Dedifferentiated amniotic fluid mesenchymal stem cell (primary cell): Measurements from ENCODE around the gene PRKAR1B.

Source experiments
- DNase-seq: peaks from one replicate; pipeline ENCODE4 v3.0.0-alpha.2; 2016; ENCODE audit errors: extremely low spot score

Gene PRKAR1B

DNA sequence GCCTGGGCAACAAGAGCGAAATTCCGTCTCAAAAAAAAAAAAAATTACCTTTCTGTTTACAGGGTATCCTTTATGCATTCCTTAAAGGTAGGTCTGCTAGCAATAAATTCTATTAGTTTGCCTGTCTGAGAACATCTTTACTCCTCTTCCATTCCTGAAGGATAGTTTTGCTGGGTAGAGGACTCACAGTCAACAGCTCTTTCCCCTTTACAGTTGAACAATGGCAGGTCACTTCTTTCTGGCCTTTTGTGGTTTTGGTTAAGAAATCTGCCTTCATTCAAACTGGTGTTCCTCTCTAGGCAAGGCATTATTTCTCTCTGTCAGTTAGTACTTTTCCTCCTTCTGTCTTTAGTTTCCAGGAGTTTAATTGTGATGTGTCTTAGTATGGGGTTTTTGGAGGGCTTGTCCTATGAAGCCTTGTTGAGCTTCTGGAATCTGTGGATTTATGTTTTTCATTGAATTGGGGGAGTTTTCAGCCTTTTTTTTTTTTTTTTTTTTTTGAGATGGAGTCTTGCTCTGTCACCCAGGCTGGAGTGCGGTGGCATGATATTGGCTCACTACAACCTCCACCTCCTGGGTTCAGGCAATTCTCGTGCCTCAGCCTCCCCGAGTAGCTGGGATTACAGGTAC, 5.3 kb downstream of the PRKAR1B start:
- DNase-seq, result no peak

DNA sequence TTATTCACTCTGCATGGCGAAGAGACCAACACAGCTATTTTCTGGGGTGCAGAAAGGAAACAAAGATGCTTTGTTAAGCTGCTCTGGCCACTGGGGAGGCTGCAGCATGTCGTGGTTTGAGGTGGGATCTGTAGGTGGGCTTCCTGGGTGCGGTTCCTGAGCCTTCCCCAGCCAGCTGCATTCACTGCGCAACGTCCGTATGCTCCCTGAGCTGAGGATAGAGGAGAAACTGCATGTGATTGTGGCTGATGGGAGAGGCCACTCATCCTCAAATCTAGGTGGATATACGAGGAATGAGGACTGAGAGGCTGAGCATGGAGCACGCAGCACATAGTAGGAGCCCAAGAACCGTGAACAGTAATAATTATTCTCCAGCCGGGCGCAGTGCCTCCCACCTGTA, 10.4 kb downstream of the PRKAR1B start:
- no peak for DNase-seq

DNA sequence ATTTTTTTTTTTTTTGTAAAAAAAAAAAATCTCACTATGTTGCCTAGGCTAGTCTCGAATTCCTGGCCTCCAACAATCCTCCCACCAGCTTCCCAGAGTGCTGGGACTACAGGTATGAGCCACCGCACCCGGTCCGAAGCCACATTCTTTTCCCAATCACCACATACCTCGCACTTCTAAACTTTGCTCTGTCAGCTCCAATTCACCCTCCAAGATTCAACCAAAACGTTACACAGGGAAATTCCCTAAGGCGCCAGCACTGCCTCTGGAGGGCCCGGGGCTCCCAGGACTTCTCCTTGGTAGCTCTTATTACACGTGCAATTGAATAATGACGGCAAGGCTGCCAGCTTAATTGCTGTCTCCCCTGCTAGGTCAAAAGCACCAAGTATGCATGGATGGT, 10.9 kb downstream of the PRKAR1B start:
- no peak for DNase-seq

DNA sequence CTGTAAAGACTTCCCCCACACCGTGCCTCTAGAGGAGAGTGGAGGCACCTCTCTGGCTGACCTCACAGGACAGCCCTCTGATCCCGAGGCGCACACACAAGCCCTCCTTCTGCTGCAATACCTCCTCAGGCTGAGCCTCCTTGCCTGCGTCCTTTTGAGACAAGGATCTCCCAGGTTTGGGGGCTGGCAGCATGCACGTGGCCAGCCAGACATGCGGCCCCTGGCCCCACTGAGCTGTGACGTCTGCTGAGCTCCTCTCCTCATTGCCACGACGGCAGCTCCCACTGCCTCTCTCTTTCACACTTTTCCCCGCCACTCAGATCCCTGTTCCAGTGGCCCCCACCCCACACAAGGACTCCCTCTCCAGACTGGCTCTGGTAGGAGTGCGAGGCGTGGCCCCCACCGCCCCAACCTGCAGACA, 12.8 kb downstream of the PRKAR1B start:
- DNase-seq, result no peak

DNA sequence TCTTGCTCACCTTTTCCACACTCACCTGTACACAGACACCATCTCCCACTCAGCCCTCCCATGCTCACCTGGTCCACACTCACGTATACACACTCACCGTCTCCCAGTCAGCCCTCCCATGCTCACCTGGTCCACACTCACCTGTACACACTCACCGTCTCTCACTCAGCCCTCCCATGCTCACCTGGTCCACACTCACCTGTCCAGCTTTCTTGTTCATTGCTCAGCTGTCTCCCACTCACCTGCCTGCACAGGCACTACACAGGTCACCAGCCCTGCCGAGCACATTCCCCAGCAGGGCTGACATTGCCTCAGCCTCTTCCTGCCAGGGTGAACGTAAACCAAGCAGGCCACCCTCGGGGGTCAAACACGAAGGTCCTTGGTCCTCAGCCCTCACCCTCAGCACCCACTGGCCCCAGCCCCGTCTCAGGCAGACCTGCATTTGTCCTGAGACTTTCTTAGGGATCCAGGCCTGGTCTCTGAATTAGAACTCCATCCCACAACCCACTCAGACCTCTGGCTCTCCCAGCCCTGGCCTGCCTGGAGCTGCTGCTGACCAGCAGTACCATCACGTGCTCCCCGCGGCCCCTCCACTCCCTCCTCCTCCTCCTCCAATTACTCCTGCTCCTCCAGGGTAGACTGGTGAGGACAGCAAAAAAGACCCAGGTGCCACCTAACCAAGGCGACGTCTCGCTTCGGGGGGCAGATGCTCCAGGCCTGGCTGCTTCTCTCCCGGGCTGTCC, 13.4 kb downstream of the PRKAR1B start:
- no peak for DNase-seq

DNA sequence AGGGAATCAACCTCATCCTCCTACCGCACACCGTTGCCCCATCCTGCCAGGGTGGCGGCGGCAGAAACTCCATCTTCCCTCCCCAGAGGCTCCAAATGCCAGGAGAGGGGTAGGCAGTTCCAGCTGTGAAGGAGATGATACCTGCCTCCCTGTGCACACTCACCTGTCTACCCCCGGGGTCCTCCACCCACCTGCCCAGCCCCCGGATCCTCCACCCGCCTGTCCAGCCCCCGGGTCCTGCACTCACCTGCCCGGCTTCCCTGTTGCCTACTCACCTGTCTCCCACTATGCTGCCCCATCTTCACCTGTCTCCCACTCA, 14.0 kb downstream of the PRKAR1B start:
- no peak for DNase-seq

DNA sequence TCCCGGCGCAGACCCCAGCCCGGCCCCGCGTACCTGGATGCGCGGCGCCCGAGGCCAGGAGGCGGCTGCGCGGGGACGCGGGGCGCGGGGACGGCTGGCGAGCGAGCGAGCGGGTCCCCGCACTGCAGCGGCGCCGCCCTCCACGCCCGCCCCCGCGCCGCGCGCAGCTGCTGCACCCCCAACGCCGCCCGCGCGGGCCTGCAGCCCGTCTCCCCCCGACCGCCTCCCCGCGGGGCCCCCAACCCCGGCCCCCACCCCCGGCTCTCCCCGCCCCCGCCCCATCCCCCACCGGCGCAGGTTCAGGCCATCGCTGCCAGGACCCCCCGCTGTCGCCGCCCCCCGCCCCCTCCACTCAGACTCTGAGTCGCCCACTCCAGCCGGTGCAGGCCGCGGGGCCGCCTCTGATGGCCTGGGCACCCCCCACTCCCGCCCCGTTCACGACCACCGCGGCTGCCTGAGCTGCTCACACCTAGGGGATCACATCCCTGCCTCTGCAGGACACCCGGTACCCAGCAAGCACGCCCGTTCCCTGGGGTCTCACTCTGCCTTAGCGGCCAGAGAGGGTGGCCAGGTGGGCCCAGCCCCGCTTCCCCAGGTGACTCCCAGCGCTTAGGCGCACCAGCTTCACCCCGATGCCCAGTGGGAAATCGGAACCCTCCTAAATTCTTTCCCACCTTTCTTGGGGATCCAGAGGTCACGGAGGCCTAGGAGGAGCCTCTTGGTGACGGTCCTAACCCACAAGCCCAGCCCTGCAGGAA, 14.5 kb downstream of the PRKAR1B start:
- no peak for DNase-seq

DNA sequence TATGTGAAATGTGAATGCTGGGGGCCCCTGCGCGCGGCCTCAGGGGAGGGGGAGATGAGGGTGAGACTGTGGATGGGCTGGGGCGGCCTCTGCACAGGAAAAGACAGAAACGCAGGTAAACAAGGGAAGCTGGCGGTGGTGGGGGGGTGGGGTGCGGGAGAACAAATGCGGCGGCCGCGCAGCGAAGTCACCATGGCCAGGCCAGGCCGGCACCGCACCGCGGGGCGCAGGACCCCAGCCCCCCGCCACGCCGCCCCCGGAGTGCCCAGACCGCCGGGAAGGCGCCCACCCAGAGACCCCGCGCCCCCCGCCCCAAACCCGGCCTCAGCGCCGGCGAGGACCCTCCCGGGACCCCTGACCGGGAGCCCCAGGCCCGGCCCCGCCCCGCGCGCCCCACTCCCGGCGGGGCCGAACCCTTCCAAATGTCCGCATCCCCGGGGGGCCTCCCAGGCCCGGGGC, 15.1 kb downstream of the PRKAR1B start:
- no peak for DNase-seq

DNA sequence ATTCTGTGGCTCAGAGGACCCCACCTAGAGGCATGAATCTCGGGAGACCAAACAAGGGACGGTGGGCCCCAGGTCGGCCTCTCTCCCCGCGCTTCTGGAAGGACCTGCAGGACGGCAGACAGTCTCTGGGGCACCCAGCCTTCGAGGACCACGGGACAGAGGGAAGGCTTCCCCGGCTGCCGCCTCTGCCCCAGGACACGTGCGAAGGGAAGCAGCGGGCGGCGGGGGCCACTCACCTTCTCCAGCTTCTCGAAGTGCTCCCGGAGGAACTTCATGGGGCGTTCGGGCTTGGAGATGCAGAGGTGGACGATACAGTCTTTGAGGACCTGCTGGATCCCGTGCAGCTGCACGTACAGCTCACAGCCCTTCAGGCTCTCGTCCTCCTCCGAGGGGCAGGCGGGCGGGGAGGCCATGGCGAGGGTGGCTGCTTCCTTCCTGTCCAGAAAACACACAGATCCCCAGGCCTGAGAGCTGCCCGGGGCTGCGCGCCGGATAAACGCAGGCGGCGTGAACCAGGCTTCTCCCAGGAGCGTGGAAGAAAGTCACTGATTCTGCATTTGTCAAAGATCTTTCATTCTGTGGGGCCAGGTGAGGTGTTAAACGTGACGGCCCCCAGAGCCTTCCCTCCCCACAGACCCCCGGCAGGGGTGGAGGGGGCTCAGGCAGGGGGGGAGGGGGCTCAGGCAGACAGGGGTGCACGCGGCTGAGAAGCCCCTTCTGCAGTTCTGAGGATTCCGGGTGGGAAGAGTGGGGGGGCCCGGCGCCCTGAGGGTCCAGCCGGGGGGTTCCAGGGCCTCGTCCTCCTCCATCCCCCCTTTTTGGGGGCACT, 15.8 kb downstream of the PRKAR1B start:
- no peak for DNase-seq

DNA sequence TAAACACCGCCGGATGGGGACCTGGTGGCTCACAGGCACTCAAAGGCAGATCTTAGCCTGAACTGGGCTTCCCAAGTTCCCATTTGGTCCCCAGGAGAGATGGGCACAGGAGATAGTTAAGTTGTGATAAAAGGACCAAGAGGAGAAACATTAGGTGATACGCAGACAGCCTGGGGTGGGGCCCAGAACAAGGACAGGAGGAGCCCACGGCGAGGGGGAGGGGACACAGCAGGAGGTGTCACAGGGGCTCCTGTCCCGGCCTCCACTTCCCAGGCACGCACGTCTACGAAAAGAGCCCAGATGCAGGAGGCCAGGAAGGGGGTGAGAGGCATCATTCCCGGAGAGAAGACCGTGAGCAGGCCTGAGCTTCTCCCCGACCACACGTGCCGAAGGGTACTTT, 16.9 kb downstream of the PRKAR1B start:
- no peak for DNase-seq

DNA sequence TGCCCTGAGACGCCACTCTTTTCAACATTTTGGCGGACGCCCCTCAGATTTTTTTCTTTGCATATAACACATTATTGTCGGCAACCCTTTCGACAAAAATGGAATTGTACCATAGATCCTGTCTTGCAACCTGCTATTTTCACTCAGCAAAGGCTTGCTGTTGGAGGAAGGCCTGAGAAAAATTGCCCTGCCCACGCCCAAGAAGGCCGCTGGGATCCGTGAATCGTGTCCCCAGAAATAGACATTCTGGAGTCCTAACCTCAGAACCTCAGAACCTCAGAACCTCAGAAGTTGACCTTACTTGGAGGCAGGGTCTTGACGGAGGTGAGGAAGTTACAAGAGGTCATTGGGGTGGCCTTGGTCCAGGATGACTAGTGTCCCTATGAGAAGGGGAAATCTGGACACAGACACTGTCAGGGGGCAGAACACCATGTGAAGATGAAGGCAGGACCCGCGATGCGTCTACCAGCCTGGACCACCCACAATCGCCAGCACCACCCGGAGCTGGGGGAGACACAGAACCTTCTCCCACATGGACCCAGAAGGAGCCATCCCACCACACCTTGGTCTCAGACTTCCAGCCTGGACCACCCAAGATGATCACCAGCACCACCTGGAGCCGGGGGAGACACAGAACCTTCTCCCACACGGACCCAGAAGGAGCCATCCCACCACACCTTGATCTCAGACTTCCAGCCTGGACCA, 19.6 kb downstream of the PRKAR1B start:
- DNase-seq, result no peak

DNA sequence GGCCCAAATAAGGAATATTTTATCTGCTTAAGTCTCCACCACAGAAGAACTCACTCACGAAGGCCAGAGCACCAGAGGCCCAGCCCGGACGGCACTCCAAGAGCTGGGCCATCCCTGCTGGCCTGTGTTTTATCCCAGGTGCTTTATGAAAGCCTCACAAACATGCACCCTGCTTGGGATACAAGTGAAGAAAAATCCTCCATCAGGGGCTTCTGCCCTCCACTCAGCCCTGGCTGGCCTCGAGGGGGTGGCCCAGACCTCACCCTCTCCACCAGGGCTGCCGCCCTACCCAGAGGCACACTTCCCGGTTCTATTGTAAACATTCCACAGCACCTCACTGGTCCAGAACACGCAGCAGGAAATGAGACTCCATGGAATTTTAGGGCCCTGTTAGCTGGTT, 20.4 kb downstream of the PRKAR1B start:
- DNase-seq, result no peak

DNA sequence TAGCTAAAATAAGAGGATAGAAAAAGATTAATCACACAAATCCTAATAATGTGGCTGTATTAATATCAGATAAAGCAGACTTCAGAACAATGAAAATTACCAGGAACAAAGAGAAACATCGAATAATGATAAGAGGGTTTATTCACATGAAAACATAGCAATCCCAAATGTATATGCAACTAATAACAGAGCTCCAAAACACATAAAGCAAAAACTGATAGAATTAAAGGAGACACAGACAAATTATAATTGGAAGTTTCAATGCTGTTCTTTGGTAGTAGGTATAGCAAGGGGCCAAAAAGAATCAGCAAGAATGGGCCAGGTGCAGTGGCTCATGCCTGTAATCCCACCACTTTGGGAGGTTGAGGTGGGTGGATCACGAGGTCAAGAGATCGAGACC, 24.0 kb downstream of the PRKAR1B start:
- DNase-seq, result no peak

DNA sequence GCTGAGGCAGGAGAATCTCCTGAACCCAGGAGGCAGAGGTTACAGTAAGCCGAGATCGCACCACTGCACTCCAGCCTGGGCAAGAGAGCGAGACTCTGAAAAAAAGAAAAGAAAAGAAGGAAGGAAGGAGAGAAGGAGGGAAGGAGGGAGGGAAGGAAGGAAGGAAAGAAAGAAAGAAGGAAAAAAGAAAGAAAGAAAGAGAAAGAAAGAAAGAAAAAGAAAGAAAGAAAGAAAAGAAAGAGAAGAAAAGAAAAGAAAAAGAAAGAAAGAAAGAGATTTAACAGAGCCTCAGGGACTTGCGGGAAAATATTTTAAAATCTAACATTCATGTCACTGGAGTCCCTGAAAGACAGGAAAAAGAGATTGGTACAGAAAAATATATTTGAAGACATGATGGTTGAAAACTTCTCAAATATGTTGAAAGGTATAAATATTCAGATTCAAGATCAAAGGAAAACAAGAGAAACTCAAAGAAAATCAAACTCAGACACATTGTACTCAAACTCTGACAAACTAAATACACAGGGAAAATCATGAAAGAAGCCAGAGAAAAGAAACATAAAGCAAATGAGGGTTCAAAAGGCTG, 25.9 kb downstream of the PRKAR1B start:
- DNase-seq, result no peak

DNA sequence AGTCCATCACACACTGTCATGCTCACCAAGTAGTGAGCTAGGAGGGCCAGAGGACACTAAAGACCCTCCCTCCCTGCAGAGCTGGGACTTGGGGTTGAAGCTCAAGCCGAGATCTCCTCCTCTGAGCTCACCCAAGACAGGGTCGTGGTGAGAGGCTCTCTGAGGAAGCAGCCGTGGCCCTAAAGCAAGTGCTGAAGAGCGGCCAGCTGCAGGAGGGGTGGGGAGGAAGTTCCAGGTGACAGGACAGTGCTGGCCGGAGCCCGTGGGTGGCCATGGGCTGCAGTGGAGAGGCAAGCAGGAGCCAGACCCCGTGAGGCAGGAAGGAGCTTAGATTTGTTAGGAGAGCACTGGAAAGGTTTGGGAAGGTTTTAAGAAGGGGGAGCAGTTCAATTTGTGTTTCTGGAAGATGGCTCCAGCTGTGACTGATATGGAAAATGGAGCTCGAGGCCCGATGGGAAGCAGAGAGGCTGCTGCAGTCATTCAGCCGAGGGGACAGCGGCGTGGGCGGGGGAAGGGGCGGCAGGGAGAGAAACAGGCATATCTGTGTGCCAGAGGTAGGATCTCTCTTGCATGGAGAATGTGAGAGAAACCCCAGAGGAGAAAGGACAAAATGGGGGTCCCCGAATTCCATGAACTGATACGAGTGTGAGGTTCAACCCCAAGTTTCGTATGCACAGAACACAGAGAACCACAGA, 27.5 kb downstream of the PRKAR1B start:
- DNase-seq, result no peak

DNA sequence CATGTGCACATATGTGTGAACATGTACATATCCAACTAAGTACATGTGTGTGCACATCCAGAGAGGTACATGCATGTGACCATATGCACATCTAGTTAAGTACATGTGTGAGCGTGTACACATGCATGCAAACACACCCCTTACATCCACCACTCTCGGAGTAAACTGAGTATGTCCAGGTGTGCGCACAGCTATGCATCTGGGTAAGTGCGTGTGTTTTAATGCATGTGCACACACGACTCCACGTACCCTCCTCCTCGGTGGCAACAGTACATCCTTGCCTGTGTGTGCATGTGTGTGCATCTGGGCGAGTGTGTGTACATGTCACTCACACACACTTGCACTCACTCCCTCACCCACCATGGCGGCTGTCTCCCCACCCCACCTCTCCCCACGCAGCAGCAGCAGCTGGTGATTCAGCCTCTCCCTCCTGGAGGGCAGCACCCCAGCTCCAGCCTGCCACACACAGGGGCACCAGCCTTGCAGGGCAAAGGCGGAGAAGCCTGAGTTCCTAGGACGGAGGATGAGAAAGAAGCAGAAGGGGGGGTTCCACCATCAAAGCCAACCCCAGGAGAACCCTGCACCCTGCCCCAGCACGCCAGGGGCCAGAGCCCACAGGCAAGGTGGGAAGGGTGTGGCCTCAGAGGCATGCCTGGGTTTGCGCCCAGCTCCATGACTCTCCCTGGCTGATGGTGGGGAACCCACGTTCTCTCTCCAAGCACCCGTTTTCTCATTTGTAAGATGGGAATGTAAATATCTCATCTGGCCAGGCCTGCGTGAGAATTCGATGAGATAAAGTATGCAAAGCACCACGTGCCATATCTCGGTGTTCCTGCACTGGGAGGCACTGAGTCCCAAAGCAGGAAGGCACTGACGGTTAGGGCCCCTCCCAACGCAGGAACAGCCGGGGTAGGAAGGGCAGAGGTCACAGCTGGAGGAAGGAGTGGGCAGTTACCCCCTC, 28.3 kb downstream of the PRKAR1B start:
- no peak for DNase-seq

DNA sequence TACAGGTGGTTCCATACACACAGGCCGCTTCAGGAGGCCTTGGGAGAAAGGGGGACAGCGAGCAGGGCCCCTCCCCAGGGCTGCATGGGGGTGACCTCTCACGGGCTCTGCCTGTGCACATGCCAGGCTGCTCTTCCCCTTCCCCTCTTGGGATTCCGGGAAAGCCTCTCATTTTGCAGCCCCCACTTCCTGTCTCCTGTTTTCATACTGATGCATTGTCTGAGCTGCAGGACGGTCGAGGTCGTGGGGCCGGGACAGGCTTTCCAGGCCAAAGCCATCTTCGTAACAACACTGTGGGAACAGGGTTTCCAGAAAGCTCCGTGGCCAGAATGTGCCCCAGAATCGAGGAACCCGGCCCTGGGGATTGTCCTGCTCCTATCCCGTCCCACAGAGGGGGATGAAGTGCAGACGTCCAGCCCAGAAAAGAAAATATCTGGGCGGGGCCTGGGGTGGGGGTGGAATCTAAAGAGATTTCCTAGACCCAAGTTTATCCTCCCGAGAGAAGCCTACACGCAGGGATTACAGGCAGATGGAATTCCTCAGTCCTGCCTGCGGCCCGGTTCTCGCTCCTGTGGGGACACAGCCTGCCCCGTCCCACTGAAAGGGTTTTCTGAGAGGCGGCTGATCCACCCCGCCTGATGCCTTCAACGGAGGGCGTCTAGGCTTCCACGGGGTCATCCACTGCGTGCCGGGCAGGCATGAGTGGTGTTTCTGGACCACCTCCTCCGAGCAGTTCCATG, 30.1 kb downstream of the PRKAR1B start:
- DNase-seq, result no peak

DNA sequence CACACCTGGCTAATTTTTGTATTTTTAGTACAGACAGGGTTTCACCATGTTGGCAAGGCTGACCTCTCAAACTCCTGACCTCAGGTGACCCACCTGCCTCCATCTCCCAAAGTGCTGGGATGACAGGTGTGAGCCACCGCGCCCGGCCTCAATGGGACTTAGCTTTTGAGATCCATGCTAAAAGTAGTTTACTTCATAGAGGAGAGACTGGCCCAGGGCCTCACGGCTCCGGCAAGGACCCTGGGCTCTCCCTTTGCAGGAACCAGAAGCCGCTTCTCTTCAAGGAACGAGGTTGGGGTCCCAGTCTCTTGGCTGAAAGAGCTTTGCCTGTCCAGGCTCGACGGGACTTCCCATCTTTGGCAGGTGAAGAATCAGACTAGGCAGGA, 30.7 kb downstream of the PRKAR1B start:
- no peak for DNase-seq

DNA sequence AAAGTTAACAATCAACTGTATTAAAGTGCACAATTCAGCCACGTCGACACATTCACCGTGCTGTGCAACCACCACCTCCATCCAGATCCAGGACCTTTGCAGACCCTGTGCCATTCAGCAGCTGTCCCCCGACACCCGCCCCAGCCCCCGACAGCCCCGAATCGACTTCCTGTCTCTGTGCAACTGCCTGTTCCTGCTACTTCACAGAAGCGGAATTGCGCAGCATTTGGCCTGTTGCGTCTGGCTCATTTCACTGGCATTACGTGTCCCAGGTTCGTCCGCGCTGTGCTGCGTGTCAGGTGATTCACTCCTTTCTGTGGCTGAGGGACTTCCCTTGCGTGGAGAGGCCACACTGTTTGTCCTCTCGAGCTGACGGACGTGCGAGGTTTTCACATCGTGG, 33.8 kb downstream of the PRKAR1B start:
- DNase-seq, result no peak
